Aorta (tissue), 5 donors: ENCODE measurements around the gene RAB3D. TPM values are rescaled to one million over a fixed set of nuclear protein-coding genes. Genes with fewer than 3 reads are reported as not detected.
A peak's percentile ranks its signal among the peaks of the same experiment; 100 is the strongest.
"Not testable (repeated sequence)": the region's sequence is repeated elsewhere in the genome, so short reads cannot be mapped to it uniquely, and the experiment has no call there.

Source experiments
- ATAC-seq: fragments of 200-7000 bp; cut with Tn5 transposase; one replicate; pipeline ENCODE4 v1.9.1; 2022; ENCODE audit warnings: moderate library complexity; ENCODE audit not compliant: low FRiP score
- DNase-seq, 2 donors: peaks; one replicate each; pipeline ENCODE4 v3.0.0-alpha.2; 2020
- H3K27ac ChIP-seq, 2 donors: one replicate each; pipeline ENCODE4 v1.5.1; 2013; ENCODE audit warnings: low read length in 2 of 2, mild to moderate bottlenecking in 2 of 2, moderate library complexity in 2 of 2, control low read depth in 1 of 2, inconsistent platforms in 1 of 2, low read depth in 1 of 2
- H3K27me3 ChIP-seq, 2 donors: one replicate each; pipeline ENCODE4 v1.6.1; 2013; ENCODE audit warnings: control low read depth in 1 of 2, low read length in 1 of 2, mild to moderate bottlenecking in 1 of 2, moderate library complexity in 1 of 2; ENCODE audit not compliant: insufficient read depth in 2 of 2, control insufficient read depth in 1 of 2
- H3K36me3 ChIP-seq, 2 donors: one replicate each; pipeline ENCODE4 v1.6.1; 2013; ENCODE audit warnings: control low read depth in 1 of 2, low read length in 1 of 2, mild to moderate bottlenecking in 1 of 2; ENCODE audit not compliant: insufficient read depth in 2 of 2, control insufficient read depth in 1 of 2
- H3K4me1 ChIP-seq, 2 donors: one replicate each; pipeline ENCODE4 v1.6.1; 2013; ENCODE audit warnings: low read length in 2 of 2, control low read depth in 1 of 2, mild to moderate bottlenecking in 1 of 2, moderate library complexity in 1 of 2; ENCODE audit not compliant: insufficient read depth in 2 of 2, control insufficient read depth in 1 of 2
- H3K4me3 ChIP-seq, 2 donors: one replicate each; pipeline ENCODE4 v1.5.1; 2013; ENCODE audit warnings: low read length in 2 of 2, control low read depth in 1 of 2, mild to moderate bottlenecking in 1 of 2
- H3K9me3 ChIP-seq: one replicate; pipeline ENCODE4 v1.6.1; 2013; ENCODE audit warnings: mild to moderate bottlenecking, low read length; ENCODE audit not compliant: control insufficient read depth
- WGBS, 2 donors: extraction: QIAGEN DNeasy Blood & Tissue Kit; methylation state at CpG; one replicate each; pipeline ENCODE4 v1.1.7; 2013; 5-methylcytosine and 5-hydroxymethylcytosine counted together
- intact Hi-C, 2 donors: fragments of 100-400 bp; cut with DNase I; formaldehyde crosslinking; loops; one replicate each; pipeline versions ENCODE4 v1.14.2 to v1.15.0; 2022
- polyA plus RNA-seq, 2 donors: library from polyadenylated mRNA; stranded (reverse); fragments of 200-250 nt; gene quantifications; one replicate each; pipeline ENCODE4 v1.2.3, GENCODE V29; 2013
- total RNA-seq, 2 donors: library from RNA; stranded (reverse); fragmentation: NEBNext Ultra II Directional; extraction: Animal tissue kit (Norgen Biotek cat#: 25700); gene quantifications; one replicate each; pipeline ENCODE4 v1.2.1, GENCODE V29; 2021
- donor health status: healthy with polysubstance abuse.
- donor health status: Bipolar disorder and iron deficiency.
- donor health status: DM: no; HTN: no; CAD: no.
- donor health status: DM: no; HTN: no; CAD: no.
- donor health status: DM: yes; HTN: yes; CAD: no.

The RAB3D gene
- total and polyA plus RNA-seq, 4 donors: 3.0 to 32.7 (median 16.9) TPM

GRCh38 chr19:11361037-11361770 is 21.7 kb upstream of the RAB3D start:
- intact Hi-C loops: no loop called here
- no peak overlapping the region for H3K27ac ChIP-seq
- H3K27me3 ChIP-seq: no peaks in the 10 kb centered on the region
- WGBS, 2 donors: 66 to 71% methylated on average over 43 of the region's 43 CpGs
- H3K9me3 ChIP-seq: no peaks in the 10 kb centered on the region
- DNase-seq (no peak), ATAC-seq (peak; percentile 3)
- H3K4me3 ChIP-seq: no peak overlapping the region
- H3K4me1 ChIP-seq: no peaks in the 10 kb centered on the region
- peaks cover 0 to 8% of the 10 kb centered on the region in 2 donors for H3K36me3 ChIP-seq

GRCh38 chr19:11359421-11359820 is 20.0 kb upstream of the RAB3D start:
- intact Hi-C loops: no loop called here
- Histone ChIP-seq H3K27ac (no peak overlapping the region), H3K4me1 (no peaks in the 10 kb centered on the region), H3K36me3 (peaks cover 0 to 5% of the 10 kb centered on the region in 2 donors), H3K27me3 (no peaks in the 10 kb centered on the region), H3K9me3 (no peaks in the 10 kb centered on the region), H3K4me3 (no peak overlapping the region)
- DNase-seq: no peak
- ATAC-seq: no peak
- WGBS, 2 donors: 88 to 89% methylated on average over 11 of the region's 11 CpGs

- Histone ChIP-seq H3K27ac (no peak overlapping the region), H3K4me1 (no peaks in the 10 kb centered on the region), H3K36me3 (peaks cover 0 to 5% of the 10 kb centered on the region in 2 donors), H3K9me3 (no peaks in the 10 kb centered on the region), H3K4me3 (no peak overlapping the region), H3K27me3 (no peaks in the 10 kb centered on the region)
- DNase-seq: no peak
- ATAC-seq: no peak
- 80 to 82% methylated on average over 11 of the region's 11 CpGs for WGBS, 2 donors
- intact Hi-C loops: no loop called here
Measured at GRCh38 chr19:11356676-11357550, 17.5 kb upstream of the RAB3D start.

GRCh38 chr19:11356074-11356397 is 16.6 kb upstream of the RAB3D start:
- no peak for DNase-seq
- no peaks in the 10 kb centered on the region for H3K4me1 ChIP-seq
- 69 to 78% methylated on average over 6 of the region's 6 CpGs for WGBS, 2 donors
- intact Hi-C loops: no loop called here
- H3K27me3 ChIP-seq: no peaks in the 10 kb centered on the region
- peak overlapping the region in 1 of 2 donors; percentile 16 for H3K27ac ChIP-seq
- H3K9me3 ChIP-seq: no peaks in the 10 kb centered on the region
- peak overlapping the region in 1 of 2 donors; percentile 51 for H3K4me3 ChIP-seq
- ATAC-seq: no peak
- peaks cover 0 to 4% of the 10 kb centered on the region in 2 donors for H3K36me3 ChIP-seq

- intact Hi-C loops: no loop called here
- H3K27ac ChIP-seq: peak within 1 kb of the TSS in 1 of 2 donors; percentile 16
- H3K4me1 ChIP-seq: no peaks in the 10 kb centered on the region
- peak within 1 kb of the TSS; percentile 51 to 77 for H3K4me3 ChIP-seq
- DNase-seq: peak; percentile 96 to 98
- ATAC-seq: peak; percentile 94
- peaks cover 0 to 4% of the 10 kb centered on the region in 2 donors for H3K36me3 ChIP-seq
- no peaks in the 10 kb centered on the region for H3K27me3 ChIP-seq
- H3K9me3 ChIP-seq: no peaks in the 10 kb centered on the region
- WGBS, 2 donors: 1 to 2% methylated on average over 43 to 62 of the region's 62 CpGs
Measured at GRCh38 chr19:11355160-11356073, 16.0 kb upstream of the RAB3D start, which contains the start of gene PLPPR2. PLPPR2 (plus strand) TSS chr19:11355432; CDS start chr19:11357674, 2,242 bp downstream.

GRCh38 chr19:11354102-11354501 is 14.6 kb upstream of the RAB3D start:
- H3K36me3 ChIP-seq, H3K27ac ChIP-seq, H3K9me3 ChIP-seq, intact Hi-C loops, ATAC-seq, H3K4me3 ChIP-seq, DNase-seq, H3K27me3 ChIP-seq, H3K4me1 ChIP-seq: not testable (repeated sequence)
- WGBS, 2 donors: 95 to 97% methylated on average over 4 of the region's 4 CpGs

GRCh38 chr19:11349171-11349570 is 9.7 kb upstream of the RAB3D start:
- no peaks in the 10 kb centered on the region for H3K27me3 ChIP-seq
- 90 to 94% methylated on average over 4 of the region's 4 CpGs for WGBS, 2 donors
- ATAC-seq (no peak), DNase-seq (no peak)
- intact Hi-C loops: no loop called here
- no peaks in the 10 kb centered on the region for H3K36me3 ChIP-seq
- H3K27ac ChIP-seq: no peak overlapping the region
- peaks cover 1% of the 10 kb centered on the region for H3K9me3 ChIP-seq
- H3K4me1 ChIP-seq: no peaks in the 10 kb centered on the region
- H3K4me3 ChIP-seq: no peak overlapping the region

GRCh38 chr19:11347546-11348039 is 8.1 kb upstream of the RAB3D start:
- peaks cover 1% of the 10 kb centered on the region for H3K9me3 ChIP-seq
- H3K36me3 ChIP-seq: no peaks in the 10 kb centered on the region
- H3K27ac ChIP-seq: no peak overlapping the region
- DNase-seq: no peak
- ATAC-seq: no peak
- no peaks in the 10 kb centered on the region for H3K27me3 ChIP-seq
- H3K4me1 ChIP-seq: no peaks in the 10 kb centered on the region
- WGBS, 2 donors: 73 to 78% methylated on average over 7 of the region's 7 CpGs
- intact Hi-C loops: no loop called here
- H3K4me3 ChIP-seq: no peak overlapping the region
